Measurements from ENCODE around the gene ADM. TPM values are rescaled to one million over a fixed set of nuclear protein-coding genes. Genes with fewer than 3 reads are reported as not detected.

Gene ADM
- total RNA-seq, 1 experiment from 2014 or later, result 82.5 TPM

DNA sequence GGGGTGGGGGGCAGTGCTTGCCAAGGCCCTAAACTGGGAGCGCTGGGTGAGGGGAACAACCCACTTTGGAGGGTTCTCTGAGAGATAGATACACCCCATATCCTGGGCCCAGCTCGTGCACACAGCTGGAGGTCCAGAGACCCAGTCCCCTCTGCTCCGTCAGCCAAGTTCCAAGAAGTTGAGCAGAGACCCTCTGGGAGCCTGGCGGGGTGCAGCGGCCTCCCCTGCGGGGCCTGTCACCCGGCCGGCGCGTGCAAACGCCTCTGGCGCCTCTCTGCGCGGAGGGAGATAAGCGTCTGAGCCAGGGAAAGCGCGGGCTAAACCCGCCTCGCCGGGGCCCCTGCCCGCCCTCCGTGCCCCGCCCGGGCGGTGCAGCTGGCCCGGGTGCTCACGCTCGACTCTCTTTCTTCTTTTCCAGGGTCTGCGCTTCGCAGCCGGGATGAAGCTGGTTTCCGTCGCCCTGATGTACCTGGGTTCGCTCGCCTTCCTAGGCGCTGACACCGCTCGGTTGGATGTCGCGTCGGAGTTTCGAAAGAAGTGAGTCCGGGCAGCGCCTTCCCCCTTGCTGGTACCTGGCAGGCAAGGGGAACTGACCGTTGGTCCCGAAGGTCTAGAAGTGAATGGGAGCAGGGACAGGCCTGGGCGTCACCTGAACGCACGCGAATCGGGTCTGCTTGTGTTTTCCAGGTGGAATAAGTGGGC lies 540 bp downstream of the ADM start:
- Histone ChIP-seq H3K9ac (ENCODE audit: low read length) (peak overlapping the region; percentile 77), H3K9me2 (replicated peaks; ENCODE audit: low read length) (no peaks in the 10 kb centered on the region), H3K4me1 (ENCODE audit: insufficient read depth, low read length) (peaks cover 37% of the 10 kb centered on the region), H3K79me2 (ENCODE audit: low read length) (peaks cover 52% of the 10 kb centered on the region), H3K9me3 (ENCODE audit: low read length) (no peaks in the 10 kb centered on the region), H3F3A (ENCODE audit: low read length, unreplicated experiment) (no peaks in the 10 kb centered on the region), H3K36me3 (ENCODE audit: low read depth, low read length) (no peaks in the 10 kb centered on the region), H3K4me3 (ENCODE audit: low read length) (peak overlapping the region; percentile 93), H4K20me1 (ENCODE audit: low read length) (peaks cover 10% of the 10 kb centered on the region), H3K4me2 (ENCODE audit: low read length) (peak overlapping the region; percentile 96), H2AFZ (ENCODE audit: low read length) (0 out of 2 replicates have a peak overlapping the region, but pooled peaks have one; percentile 26), H3K27me3 (ENCODE audit: low read length) (no peaks in the 10 kb centered on the region), H3K27ac (ENCODE audit: low read length) (peak overlapping the region; percentile 1; the same call in 1 of the 2 replicates)
- ChIA-PET POLR2A (ENCODE audit: unreplicated experiment) (interaction anchor here (0.6 to 0.7 kb wide), 5 partner anchors 9 to 1632 kb away, joined by 3 to 19 read pairs (median 9); no protein-coding TSS in a partner anchor), CTCF (interaction anchor here (0.6 to 1.9 kb wide), 10 partner anchors 36 to 541 kb away, joined by 3 to 9 read pairs (median 4); no protein-coding TSS in a partner anchor)
- TF ChIP-seq EZH2 (IDR thresholded peaks at IDR 0.05; ENCODE audit: low read length, unreplicated experiment) (no peak), EZH2phosphoT487 (IDR thresholded peaks at IDR 0.05; ENCODE audit: borderline replicate concordance, low read length) (no peak)
- TF ChIP-seq, protein P1, sequence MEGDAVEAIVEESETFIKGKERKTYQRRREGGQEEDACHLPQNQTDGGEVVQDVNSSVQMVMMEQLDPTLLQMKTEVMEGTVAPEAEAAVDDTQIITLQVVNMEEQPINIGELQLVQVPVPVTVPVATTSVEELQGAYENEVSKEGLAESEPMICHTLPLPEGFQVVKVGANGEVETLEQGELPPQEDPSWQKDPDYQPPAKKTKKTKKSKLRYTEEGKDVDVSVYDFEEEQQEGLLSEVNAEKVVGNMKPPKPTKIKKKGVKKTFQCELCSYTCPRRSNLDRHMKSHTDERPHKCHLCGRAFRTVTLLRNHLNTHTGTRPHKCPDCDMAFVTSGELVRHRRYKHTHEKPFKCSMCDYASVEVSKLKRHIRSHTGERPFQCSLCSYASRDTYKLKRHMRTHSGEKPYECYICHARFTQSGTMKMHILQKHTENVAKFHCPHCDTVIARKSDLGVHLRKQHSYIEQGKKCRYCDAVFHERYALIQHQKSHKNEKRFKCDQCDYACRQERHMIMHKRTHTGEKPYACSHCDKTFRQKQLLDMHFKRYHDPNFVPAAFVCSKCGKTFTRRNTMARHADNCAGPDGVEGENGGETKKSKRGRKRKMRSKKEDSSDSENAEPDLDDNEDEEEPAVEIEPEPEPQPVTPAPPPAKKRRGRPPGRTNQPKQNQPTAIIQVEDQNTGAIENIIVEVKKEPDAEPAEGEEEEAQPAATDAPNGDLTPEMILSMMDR (conservative IDR thresholded peaks at IDR 0.05; ENCODE audit: low read depth, low read length), result no peak
- DNase-seq (peak; percentile 36), ATAC-seq (no peak)
- intact Hi-C loops (cut with micrococcal nuclease), result loop anchor here (5.0 kb wide), 4 partner anchors 62 to 693 kb away; no protein-coding TSS in a partner anchor
- TSS peak; percentile 63 for BruUV-seq (replicated peaks)

GRCh38 chr11:10305964-10306918 lies 1.4 kb downstream of the ADM start:
- H2AFZ ChIP-seq (ENCODE audit: low read length), result 0 out of 2 replicates have a peak overlapping the region, but pooled peaks have one; percentile 26
- no peaks in the 10 kb centered on the region for H3K36me3 ChIP-seq (ENCODE audit: low read depth, low read length)
- H3F3A ChIP-seq (ENCODE audit: low read length, unreplicated experiment), result no peaks in the 10 kb centered on the region
- intact Hi-C loops (cut with micrococcal nuclease), result loop anchor here (5.0 kb wide), 4 partner anchors 61 to 694 kb away; no protein-coding TSS in a partner anchor
- DNase-seq (peak; percentile 34), ATAC-seq (no peak)
- H3K9me2 ChIP-seq (replicated peaks; ENCODE audit: low read length), result no peaks in the 10 kb centered on the region
- H3K4me3 ChIP-seq (ENCODE audit: low read length), result peak overlapping the region; percentile 93
- peaks cover 31% of the 10 kb centered on the region for H3K4me1 ChIP-seq (ENCODE audit: insufficient read depth, low read length)
- BruUV-seq (replicated peaks), result no TSS peak
- H3K9me3 ChIP-seq (ENCODE audit: low read length), result no peaks in the 10 kb centered on the region
- H3K9ac ChIP-seq (ENCODE audit: low read length), result peak overlapping the region; percentile 77
- H3K27me3 ChIP-seq (ENCODE audit: low read length), result no peaks in the 10 kb centered on the region
- H3K4me2 ChIP-seq (ENCODE audit: low read length), result peak overlapping the region; percentile 96
- H4K20me1 ChIP-seq (ENCODE audit: low read length), result peaks cover 10% of the 10 kb centered on the region
- H3K27ac ChIP-seq (ENCODE audit: low read length), result peak overlapping the region; percentile 89
- TF ChIP-seq EZH2phosphoT487 (IDR thresholded peaks at IDR 0.05; ENCODE audit: borderline replicate concordance, low read length) (no peak), EZH2 (IDR thresholded peaks at IDR 0.05; ENCODE audit: low read length, unreplicated experiment) (no peak)
- TF ChIP-seq, protein P1 (conservative IDR thresholded peaks at IDR 0.05; ENCODE audit: low read depth, low read length), result no peak
- POLR2A ChIA-PET (ENCODE audit: unreplicated experiment), result interaction anchor here (0.6 kb wide), 1 partner anchor 190 kb away, joined by 19 read pairs; no protein-coding TSS in a partner anchor
- peaks cover 44% of the 10 kb centered on the region for H3K79me2 ChIP-seq (ENCODE audit: low read length)
- CTCF ChIA-PET, result interaction anchor here (1.3 kb wide), 1 partner anchor 436 kb away, joined by 7 read pairs; no protein-coding TSS in a partner anchor
